GM12878 (cell line): ENCODE measurements around the gene LRBA. TPM values are rescaled to one million over a fixed set of nuclear protein-coding genes. Genes with fewer than 3 reads are reported as not detected.

Source experiments
- ATAC-seq: fragments of 200-7000 bp; cut with Tn5 transposase; 3 replicates; pipeline ENCODE4 v1.9.1; 2020; ENCODE audit warnings: mild to moderate bottlenecking, moderate library complexity
- BruUV-seq: library from RNA; stranded (reverse); fragments of 400-500 nt; replicated peaks from 2 replicates; lab custom pipeline; 2021; lab: Mats Ljungman, UMichigan
- CTCF ChIA-PET: fragments of 300-600 bp; sonication (Branson Sonifier 250); formaldehyde crosslinking; extraction: SDS; loops from one replicate; lab custom pipeline; 2021; ENCODE audit warnings: inconsistent platforms; lab: Yijun Ruan, JAX
- POLR2A ChIA-PET: fragments of 350-600 bp; formaldehyde crosslinking; extraction: SDS; loops from one replicate; lab custom pipeline; 2021; ENCODE audit warnings: inconsistent platforms; lab: Charles Lee
- RAD21 ChIA-PET: fragments of 300-600 bp; sonication (Branson Sonifier 250); formaldehyde crosslinking; loops from one replicate; lab custom pipeline; 2023; ENCODE audit warnings: antibody characterized with exemption; ENCODE audit not compliant: unreplicated experiment; lab: Charles Lee
- SMC1A ChIA-PET: fragments of 300-600 bp; sonication (Branson Sonifier 250); formaldehyde crosslinking; loops from one replicate; lab custom pipeline; 2023; ENCODE audit not compliant: unreplicated experiment, uncharacterized antibody; lab: Charles Lee
- DNase-seq: peaks from one replicate; pipeline ENCODE4 v3.0.0-alpha.2; 2011; ENCODE audit warnings: low read depth, low spot score
- FAIRE-seq: peaks from 3 replicates; lab custom pipeline; 2011; peaks lifted over from hg19 to GRCh38; lab: Jason Lieb, UNC
- H2AFZ ChIP-seq: 2 replicates; pipeline ENCODE4 v1.6.0; 2011; ENCODE audit warnings: low read depth, low read length, control low read depth; ENCODE audit not compliant: control insufficient read depth
- H3K27ac ChIP-seq: 2 replicates; pipeline ENCODE4 v1.5.1; 2011; ENCODE audit warnings: control low read depth; ENCODE audit not compliant: control insufficient read depth, insufficient read depth
- H3K27me3 ChIP-seq, 2 experiments: replicated peaks in 1 of 2; 2 replicates each; pipeline versions ENCODE4 v1.6.0 to v1.6.1; 2011; ENCODE audit warnings: low read length in 1 of 2; ENCODE audit not compliant: control insufficient read depth in 2 of 2, insufficient read depth in 2 of 2
- H3K36me3 ChIP-seq, 2 experiments: 2 replicates each; pipeline ENCODE4 v1.5.1; 2011; ENCODE audit warnings: low read length in 1 of 2; ENCODE audit not compliant: control insufficient read depth in 2 of 2, insufficient read depth in 2 of 2
- H3K4me1 ChIP-seq: 2 replicates; pipeline ENCODE4 v1.6.1; 2011; ENCODE audit warnings: mild to moderate bottlenecking, low read length, moderate library complexity, mixed read lengths; ENCODE audit not compliant: control insufficient read depth, insufficient read depth
- H3K4me2 ChIP-seq: 2 replicates; pipeline ENCODE4 v1.6.0; 2011; ENCODE audit warnings: control low read depth; ENCODE audit not compliant: control insufficient read depth, insufficient read depth
- H3K4me3 ChIP-seq: fragments of 200-600 bp; sonication (generic); 2 replicates; pipeline ENCODE4 v1.5.1; 2016
- H3K79me2 ChIP-seq: 2 replicates; pipeline ENCODE4 v1.6.0; 2011; ENCODE audit warnings: low read length; ENCODE audit not compliant: control insufficient read depth, insufficient read depth
- H3K9ac ChIP-seq: 2 replicates; pipeline ENCODE4 v1.8.0; 2011; ENCODE audit warnings: low read length, control low read depth, mixed read lengths; ENCODE audit not compliant: control insufficient read depth, insufficient read depth
- H3K9me3 ChIP-seq: replicated peaks from 3 replicates; pipeline ENCODE4 v1.5.1; 2011; ENCODE audit warnings: mild to moderate bottlenecking, low read length; ENCODE audit not compliant: control insufficient read depth, insufficient read depth
- H4K20me1 ChIP-seq: 2 replicates; pipeline ENCODE4 v1.6.0; 2011; ENCODE audit not compliant: control insufficient read depth, insufficient read depth
- BRCA1 ChIP-seq: IDR thresholded peaks from 2 replicates; pipeline ENCODE4 v1.6.1; 2011; ENCODE audit warnings: low read depth, low read length, improper control_type of control experiment
- CBFB ChIP-seq: IDR thresholded peaks from 2 replicates; pipeline ENCODE4 v1.6.1; 2016; ENCODE audit warnings: antibody characterized with exemption, low read depth
- CEBPB ChIP-seq, 2 experiments: fragments of 150-350 bp in 1 of 2; IDR thresholded peaks; 2 replicates each; pipeline ENCODE4 v1.6.1; 2012 to 2014; ENCODE audit warnings: low read depth in 2 of 2, low read length in 2 of 2, borderline replicate concordance in 1 of 2, inconsistent platforms in 1 of 2
- CREB1 ChIP-seq: IDR thresholded peaks from 2 replicates; pipeline ENCODE4 v1.6.1; 2012; ENCODE audit warnings: low read depth, mild to moderate bottlenecking, inconsistent platforms
- EP300 ChIP-seq, 2 experiments: fragments of 150-350 bp in 1 of 2; IDR thresholded peaks; 2 replicates each; pipeline ENCODE4 v1.6.1; 2011 to 2012; ENCODE audit warnings: low read depth in 2 of 2, low read length in 2 of 2, borderline replicate concordance in 1 of 2, improper control_type of control experiment in 1 of 2, inconsistent platforms in 1 of 2; ENCODE audit not compliant: control insufficient read depth in 1 of 2
- IRF4 ChIP-seq: IDR thresholded peaks from 2 replicates; pipeline ENCODE4 v1.6.1; 2011; ENCODE audit warnings: low read depth, low read length
- LARP7 ChIP-seq: fragments of 450-650 bp; IDR thresholded peaks from 2 replicates; pipeline ENCODE4 v1.6.1; 2017; ENCODE audit warnings: mild to moderate bottlenecking
- MEF2B ChIP-seq: fragments of 450-650 bp; IDR thresholded peaks from 2 replicates; pipeline ENCODE4 v1.6.1; 2018; ENCODE audit warnings: mild to moderate bottlenecking, moderate library complexity; ENCODE audit not compliant: partially characterized antibody, poor library complexity, severe bottlenecking
- MTA3 ChIP-seq: IDR thresholded peaks from 2 replicates; pipeline ENCODE4 v1.6.1; 2012; ENCODE audit warnings: low read length, inconsistent platforms, borderline replicate concordance
- SMAD1 ChIP-seq: fragments of 450-650 bp; IDR thresholded peaks from 2 replicates; pipeline ENCODE4 v1.6.1; 2018; ENCODE audit warnings: mild to moderate bottlenecking, low read depth; ENCODE audit not compliant: partially characterized antibody
- SUPT20H ChIP-seq: IDR thresholded peaks from 2 replicates; pipeline ENCODE4 v1.6.1; 2011; ENCODE audit warnings: low read depth, mild to moderate bottlenecking, low read length, moderate library complexity, borderline replicate concordance; ENCODE audit not compliant: control insufficient read depth
- ZNF384 ChIP-seq: IDR thresholded peaks from 2 replicates; pipeline ENCODE4 v1.6.1; 2012; ENCODE audit warnings: low read depth, mild to moderate bottlenecking, low read length, improper control_type of control experiment, borderline replicate concordance
- WGBS: methylation state at CpG from one replicate; pipeline ENCODE4 v1.1.6; 2016; ENCODE audit warnings: low lambda C conversion rate; ENCODE audit not compliant: insufficient replicate concordance, insufficient coverage; ENCODE audit errors: missing lambda C conversion rate; 5-methylcytosine and 5-hydroxymethylcytosine counted together
- in situ Hi-C: fragments of 300-500 bp; cut with MboI; formaldehyde crosslinking; loops from 9 replicates; pipeline ENCODE4 v1.14.3; 2018; ENCODE audit warnings: mixed read lengths
- intact Hi-C: fragments of 100-400 bp; cut with micrococcal nuclease; formaldehyde crosslinking; loops from one replicate; pipeline ENCODE4 v1.14.2; 2022; ENCODE audit not compliant: unreplicated experiment
- polyA plus RNA-seq, 11 experiments: library from polyadenylated mRNA; depleted of rRNA in 4 of 11; unstranded in 6 of 11; stranded (reverse) in 5 of 11; fragments of >200 nt; fragmentation: Nextera tagmentation in 4 of 11; fragmentation: Illumina TruSeq in 1 of 11; extraction: Ambion mirVana in 4 of 11; extraction: Trizol in 1 of 11; gene quantifications; 1 replicate in 1 of 11; 2 replicates in 10 of 11; pipeline versions ENCODE4 v1.2.1 to v1.2.3, GENCODE V29; 2011 to 2016; ENCODE audit warnings: inconsistent platforms in 2 of 11, missing spikeins in 2 of 11, low read depth in 1 of 11
- total RNA-seq, 4 experiments: library from RNA; depleted of rRNA in 3 of 4; stranded (reverse); fragments of >200 nt in 3 of 4; fragmentation: Illumina TruSeq in 1 of 4; extraction: Trizol in 1 of 4; gene quantifications; 2 replicates each; pipeline versions ENCODE4 v1.2.1 to v1.2.3, GENCODE V29; 2013 to 2021
- TF ChIP-seq, protein P1 (sequence below): fragments of 450-650 bp; IDR thresholded peaks from 2 replicates; pipeline ENCODE4 v1.6.1; 2016; ENCODE audit warnings: mild to moderate bottlenecking

Gene LRBA
- total and polyA plus RNA-seq, 10 of the 15 experiments (the other 5 are each of a cell fraction or from before 2014, with no cell fraction given) = 20.3 to 93.4 (median 55.0) TPM

DNA sequence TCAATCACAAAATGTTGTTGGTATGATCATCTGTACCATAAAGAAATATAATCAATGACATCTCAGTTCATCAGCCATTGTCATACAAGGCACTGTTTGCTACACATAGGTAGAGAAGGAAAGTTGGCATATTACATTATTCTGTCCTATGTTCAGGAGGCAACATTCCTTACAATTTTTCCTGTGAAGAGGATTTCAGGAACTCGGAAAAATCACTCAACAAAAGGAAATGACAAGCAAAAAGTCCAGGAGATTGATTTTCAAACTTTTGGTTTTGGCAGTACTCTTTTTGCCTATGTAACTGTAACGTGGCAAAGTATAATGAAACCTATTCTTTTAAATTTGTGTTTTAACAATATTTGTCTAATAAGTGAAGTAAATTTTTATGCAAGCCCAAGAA lies 301.8 kb downstream of the LRBA start:
- ATAC-seq = no peak
- TF ChIP-seq MTA3 (no peak), CBFB (no peak), SUPT20H (no peak)
- SMC1A ChIA-PET = no interaction called here
- WGBS = 100% methylated on average over 2 of the region's 2 CpGs
- no peaks in the 10 kb centered on the region for H3K4me1 ChIP-seq
- no peak overlapping the region for H3K27ac ChIP-seq
- RAD21 ChIA-PET = no interaction called here
- H2AFZ ChIP-seq = no peak overlapping the region
- H3K27me3 ChIP-seq = no peaks in the 10 kb centered on the region
- no peak for DNase-seq
- CTCF ChIA-PET = no interaction called here
- H3K36me3 ChIP-seq = no peaks in the 10 kb centered on the region; a peak in 1 of 4 replicates
- FAIRE-seq = no peak
- H4K20me1 ChIP-seq = no peaks in the 10 kb centered on the region
- POLR2A ChIA-PET = no interaction called here
- in situ Hi-C loops = no loop called here
- intact Hi-C loops = no loop called here
- no peaks in the 10 kb centered on the region for H3K79me2 ChIP-seq
- no peak overlapping the region for H3K9ac ChIP-seq
- H3K4me3 ChIP-seq = no peak overlapping the region
- no peak overlapping the region for H3K4me2 ChIP-seq
- no peaks in the 10 kb centered on the region for H3K9me3 ChIP-seq
- no TSS peak for BruUV-seq

DNA sequence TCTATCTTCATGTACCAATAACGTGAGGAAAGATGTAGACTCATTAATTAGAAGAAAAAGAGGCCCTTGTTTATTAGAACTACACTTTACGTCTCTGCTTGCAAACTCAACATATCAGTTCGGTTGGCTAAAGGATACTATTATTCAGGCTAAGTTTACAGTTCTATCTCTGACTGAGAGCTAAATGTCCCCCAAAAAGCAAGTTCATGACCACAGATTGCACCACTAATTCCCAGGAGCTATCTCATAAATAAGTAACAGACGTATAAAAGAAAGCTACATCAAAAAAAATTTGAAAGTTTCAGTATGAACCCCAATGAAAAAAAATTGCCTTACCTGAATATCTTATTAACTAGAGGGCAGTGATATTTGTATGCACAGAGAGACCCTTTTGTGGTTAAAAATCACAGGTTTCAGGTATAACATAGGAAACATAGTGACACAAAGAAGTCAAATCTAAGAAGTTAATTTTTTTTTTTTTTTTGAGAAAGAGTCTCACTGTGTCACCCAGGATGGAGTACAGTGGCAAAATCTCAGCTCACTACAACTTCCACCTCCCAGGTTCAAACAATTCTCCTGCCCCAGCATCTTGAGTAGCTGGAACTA lies 304.2 kb downstream of the LRBA start:
- DNase-seq (no peak), FAIRE-seq (no peak), ATAC-seq (no peak)
- no peak overlapping the region for H2AFZ ChIP-seq
- no TSS peak for BruUV-seq
- in situ Hi-C loops = no loop called here
- H3K9ac ChIP-seq = no peak overlapping the region
- ChIA-PET SMC1A (interaction anchor here (0.5 to 2.3 kb wide), 5 partner anchors 9 to 561 kb away, joined by 3 to 14 read pairs (median 4); no protein-coding TSS in a partner anchor), RAD21 (no interaction called here), CTCF (interaction anchor here (0.8 to 1.4 kb wide), 2 partner anchors 9 to 12 kb away, joined by 3 to 5 read pairs; no protein-coding TSS in a partner anchor), POLR2A (interaction anchor here (0.7 to 0.9 kb wide), 2 partner anchors 13 to 29 kb away, joined by 3 to 7 read pairs; no protein-coding TSS in a partner anchor)
- H3K4me3 ChIP-seq = no peak overlapping the region
- 75% methylated on average over 4 of the region's 4 CpGs for WGBS
- no peak overlapping the region for H3K4me2 ChIP-seq
- no peaks in the 10 kb centered on the region for H3K79me2 ChIP-seq
- no peaks in the 10 kb centered on the region for H3K9me3 ChIP-seq
- H3K27me3 ChIP-seq = no peaks in the 10 kb centered on the region
- H4K20me1 ChIP-seq = no peaks in the 10 kb centered on the region
- no peaks in the 10 kb centered on the region for H3K4me1 ChIP-seq
- intact Hi-C loops = no loop called here
- no peak overlapping the region for H3K27ac ChIP-seq
- H3K36me3 ChIP-seq = no peaks in the 10 kb centered on the region; a peak in 1 of 4 replicates
- no peak for TF ChIP-seq MEF2B
- no peak for TF ChIP-seq EP300 (IDR thresholded peaks at IDR 0.05; ENCODE audit: borderline replicate concordance in 1 of 2, control insufficient read depth in 1 of 2, low read depth in 2 of 2, low read length in 2 of 2)
- no peak for TF ChIP-seq CEBPB (IDR thresholded peaks at IDR 0.05; ENCODE audit: borderline replicate concordance in 1 of 2, low read depth in 2 of 2, low read length in 2 of 2)
- TF ChIP-seq, protein P1, sequence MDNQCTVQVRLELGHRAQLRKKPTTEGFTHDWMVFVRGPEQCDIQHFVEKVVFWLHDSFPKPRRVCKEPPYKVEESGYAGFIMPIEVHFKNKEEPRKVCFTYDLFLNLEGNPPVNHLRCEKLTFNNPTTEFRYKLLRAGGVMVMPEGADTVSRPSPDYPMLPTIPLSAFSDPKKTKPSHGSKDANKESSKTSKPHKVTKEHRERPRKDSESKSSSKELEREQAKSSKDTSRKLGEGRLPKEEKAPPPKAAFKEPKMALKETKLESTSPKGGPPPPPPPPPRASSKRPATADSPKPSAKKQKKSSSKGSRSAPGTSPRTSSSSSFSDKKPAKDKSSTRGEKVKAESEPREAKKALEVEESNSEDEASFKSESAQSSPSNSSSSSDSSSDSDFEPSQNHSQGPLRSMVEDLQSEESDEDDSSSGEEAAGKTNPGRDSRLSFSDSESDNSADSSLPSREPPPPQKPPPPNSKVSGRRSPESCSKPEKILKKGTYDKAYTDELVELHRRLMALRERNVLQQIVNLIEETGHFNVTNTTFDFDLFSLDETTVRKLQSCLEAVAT = no peak
- no peak for TF ChIP-seq ZNF384
- no peak for TF ChIP-seq BRCA1
- TF ChIP-seq SMAD1 = no peak
- TF ChIP-seq CREB1 = no peak
- no peak for TF ChIP-seq IRF4
- TF ChIP-seq LARP7 = no peak
